Smooth muscle cell of the brain vasculature (primary cell): ENCODE data around the gene DPH3.
"Not testable (repeated sequence)": the region's sequence is repeated elsewhere in the genome, so short reads cannot be mapped to it uniquely, and the experiment has no call there.

Experiments
- DNase-seq: peaks from one replicate; pipeline ENCODE4 v3.0.0-alpha.2; 2012; ENCODE audit warnings: low read depth, low spot score

Gene DPH3

DNA sequence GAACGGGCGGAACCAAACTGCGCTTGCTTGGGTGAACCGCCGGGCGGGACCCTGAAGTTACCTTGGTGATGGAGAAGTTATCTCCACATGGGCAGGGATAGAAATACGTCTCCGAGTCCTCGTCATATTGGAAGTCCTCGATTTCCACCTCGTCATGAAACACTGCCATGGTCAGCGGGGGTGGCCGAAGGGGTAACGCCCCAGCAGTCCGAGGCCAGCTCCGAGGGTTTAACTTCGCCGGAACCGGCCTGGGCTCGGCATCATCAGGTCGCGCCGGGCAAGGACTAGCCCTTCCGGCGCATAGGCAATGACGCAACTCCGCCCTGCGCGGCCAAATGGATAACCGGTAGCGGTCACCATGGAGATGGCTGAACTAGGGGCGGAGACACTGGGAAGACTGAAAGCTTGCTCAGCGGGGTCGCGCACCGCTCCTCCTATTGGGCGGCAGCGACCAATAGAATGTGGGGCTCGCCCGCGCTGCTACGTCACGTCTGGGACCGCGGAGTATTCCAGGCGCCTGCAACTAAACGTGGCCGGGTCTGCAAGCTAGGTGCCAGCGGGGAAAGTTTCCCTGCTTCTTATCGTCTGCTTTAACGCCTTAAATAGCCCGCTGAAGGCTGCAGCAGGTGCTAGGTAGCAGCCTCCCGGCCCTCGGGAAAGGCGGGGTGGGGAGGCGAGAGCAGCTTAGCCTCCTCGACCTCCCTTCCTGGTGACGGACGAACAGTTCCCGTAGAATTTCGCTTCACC lies at the start of gene DPH3, which contains the start of gene OXNAD1:
DPH3 (minus strand) TSS at position 236 of the 747 bp plus-strand sequence; CDS start at position 169, 67 bp downstream.
OXNAD1 (plus strand) TSS at position 505 of the 747 bp plus-strand sequence. CDS start 5,741 bp downstream, outside the sequence.
- peak; percentile 99 for DNase-seq

DNA sequence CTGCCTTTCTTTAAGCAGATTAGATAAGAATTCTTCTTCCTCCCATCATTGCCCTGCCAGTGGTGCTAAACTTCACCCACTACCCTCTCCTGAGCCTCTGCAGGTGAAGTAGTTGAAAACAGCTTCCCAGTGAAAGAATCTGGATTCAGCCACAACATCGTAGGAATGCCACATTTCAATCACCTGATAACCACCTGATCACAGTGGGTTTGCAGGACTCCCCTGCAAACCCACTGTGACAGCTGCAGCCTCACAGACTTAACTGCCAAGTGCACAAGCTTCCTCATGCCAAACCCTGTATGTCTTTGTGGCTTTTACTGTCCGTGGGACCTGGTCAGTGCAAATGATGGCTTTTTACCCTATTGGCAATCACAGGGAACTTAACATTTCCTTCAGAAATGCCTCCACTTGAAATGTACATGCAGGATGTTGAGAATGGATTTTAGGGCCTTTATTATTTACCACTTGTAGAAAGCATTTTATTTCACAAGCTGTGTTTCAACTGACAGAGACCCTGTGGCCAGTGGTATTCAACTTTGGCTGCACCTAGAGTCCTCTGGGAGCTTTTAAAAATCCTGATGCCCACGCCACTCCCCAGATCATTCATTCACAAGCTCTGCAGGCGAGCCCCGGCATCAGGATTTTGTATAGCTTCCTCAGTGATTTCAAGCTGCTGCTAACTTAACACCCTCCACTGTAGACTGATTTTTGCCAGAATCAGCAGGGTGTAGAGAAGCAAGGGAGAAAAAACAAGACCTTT lies 49.3 kb upstream of the DPH3 start:
- DNase-seq, result no peak

DNA sequence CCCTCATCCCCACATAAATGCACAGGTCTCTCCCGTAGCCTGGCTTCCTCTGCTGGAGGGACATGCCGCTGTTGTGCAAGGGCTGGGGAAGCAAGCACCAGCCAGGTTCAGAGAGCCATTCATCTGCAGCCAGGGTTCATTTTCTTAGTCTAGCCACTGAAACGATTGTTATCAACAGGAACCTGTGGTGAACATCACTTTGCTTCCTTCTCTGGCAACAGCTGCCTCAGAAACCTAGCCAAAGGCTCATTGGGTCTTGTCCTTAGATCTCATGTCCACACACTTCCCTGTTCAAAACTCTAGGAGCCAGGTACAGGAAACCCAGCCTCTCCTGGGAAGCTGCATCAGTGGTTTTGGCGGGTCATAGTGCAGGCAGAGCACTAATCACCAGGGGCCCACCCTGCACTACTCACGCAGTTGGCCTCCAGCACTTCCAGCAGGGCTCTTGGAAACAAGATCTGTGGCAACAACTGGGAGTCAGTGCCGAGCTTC lies 47.3 kb upstream of the DPH3 start:
- no peak for DNase-seq

DNA sequence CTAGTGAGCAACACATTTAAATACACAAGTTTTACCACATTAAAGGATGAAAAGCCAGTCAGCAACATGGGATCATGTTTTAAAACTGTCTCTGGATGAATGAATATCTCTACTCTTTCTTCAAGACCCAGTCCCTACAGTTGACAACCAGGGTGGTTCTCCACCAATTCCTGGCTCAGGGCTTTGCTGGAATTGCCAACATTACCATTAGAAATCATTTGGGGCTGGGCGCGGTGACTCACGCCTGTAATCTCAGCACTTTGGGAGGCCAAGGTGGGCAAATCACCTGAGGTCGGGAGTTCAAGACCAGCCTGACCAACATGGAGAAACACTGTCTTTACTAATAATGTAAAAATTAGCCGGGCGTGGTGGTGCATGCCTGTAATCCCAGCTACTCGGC lies 45.7 kb upstream of the DPH3 start:
- not testable (repeated sequence) for DNase-seq

DNA sequence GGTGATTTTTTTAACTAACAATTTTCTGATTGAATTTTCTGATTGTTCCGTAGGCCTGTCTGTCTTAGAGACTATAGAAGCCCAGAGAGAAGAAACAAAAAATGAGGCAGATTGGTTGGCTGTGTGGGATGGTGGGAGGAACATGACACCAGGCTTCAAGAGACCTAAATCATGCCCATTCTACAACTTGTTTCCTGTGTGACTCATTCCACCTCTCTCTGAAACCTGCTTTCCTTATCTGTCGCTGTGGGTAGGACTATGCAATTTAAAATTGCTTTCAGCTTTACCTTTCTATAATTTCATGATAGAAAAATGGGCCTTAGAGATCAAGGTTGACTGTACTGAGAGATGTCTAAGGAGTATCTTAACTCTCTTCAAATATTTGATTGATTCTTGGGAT lies 44.8 kb upstream of the DPH3 start:
- DNase-seq, result no peak

DNA sequence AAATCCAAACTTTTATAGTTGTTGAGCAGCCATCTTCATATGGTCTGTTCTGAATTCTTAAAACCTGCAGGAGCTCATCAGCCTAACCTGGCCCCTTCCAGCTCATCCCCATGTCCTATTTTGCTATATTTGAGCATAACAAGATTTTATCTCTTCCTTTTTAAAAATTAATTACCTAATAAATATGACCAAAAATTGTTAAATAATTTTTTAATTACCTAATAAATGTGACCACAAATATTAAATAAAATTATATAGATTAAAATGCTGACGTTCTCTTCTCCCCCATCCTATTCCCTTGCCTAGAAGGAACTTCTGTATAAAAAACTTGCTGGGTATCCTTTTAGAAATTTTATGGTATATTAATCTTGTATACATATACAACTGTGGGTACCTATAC lies 44.0 kb upstream of the DPH3 start:
- no peak for DNase-seq

DNA sequence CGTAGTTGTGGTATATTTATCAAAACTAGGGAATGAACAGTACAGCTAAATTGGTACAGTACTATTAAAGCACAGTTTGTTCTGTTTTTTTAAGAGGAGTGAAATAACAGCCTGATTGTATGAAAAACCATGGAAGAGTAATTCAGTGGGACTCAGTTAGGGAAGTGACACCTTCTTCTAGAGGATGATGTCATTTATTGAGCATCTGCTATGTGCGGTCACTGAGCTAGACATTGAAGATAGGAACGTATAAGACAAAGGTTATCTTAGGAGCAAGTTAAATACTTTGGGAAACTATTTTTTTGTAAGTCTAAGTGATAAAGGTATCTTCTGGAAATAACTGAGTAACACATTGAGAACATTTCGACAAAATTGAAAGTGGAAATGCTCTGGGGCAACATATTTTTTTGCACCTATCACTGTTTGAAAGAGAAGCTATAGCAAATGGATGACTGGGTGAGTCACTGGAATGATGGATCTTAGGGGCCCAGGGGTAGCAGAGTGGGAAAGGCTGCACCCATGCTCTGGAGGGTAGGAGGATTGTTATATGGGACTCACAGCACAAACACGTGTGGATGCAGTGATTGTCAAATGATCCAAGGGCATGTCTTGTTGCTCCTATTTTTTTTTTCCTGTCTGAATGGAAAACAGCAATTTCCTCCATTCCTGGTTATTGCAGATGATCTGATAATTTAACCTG lies 43.2 kb upstream of the DPH3 start:
- DNase-seq, result no peak

DNA sequence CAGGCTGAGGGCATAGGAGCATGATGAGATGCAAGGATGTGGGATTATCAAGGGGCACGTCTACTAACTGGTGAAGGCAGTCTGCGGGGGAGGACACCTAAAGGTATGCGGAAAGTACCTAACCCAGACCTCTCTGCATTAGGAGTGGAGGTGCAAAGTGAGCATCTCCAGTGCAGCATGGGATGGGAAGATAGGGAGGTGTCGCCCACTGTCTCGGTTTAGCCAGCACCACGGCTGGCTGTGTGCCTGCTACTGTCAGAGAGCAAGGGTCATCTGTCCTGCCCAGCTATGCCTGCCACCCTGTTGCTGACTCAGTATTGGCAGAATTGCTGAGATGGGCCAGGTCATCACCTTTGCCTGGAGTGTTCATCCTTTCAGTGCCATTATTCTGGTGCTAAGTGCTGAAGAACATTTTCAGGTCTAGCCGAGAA lies 40.4 kb upstream of the DPH3 start:
- DNase-seq, result no peak

DNA sequence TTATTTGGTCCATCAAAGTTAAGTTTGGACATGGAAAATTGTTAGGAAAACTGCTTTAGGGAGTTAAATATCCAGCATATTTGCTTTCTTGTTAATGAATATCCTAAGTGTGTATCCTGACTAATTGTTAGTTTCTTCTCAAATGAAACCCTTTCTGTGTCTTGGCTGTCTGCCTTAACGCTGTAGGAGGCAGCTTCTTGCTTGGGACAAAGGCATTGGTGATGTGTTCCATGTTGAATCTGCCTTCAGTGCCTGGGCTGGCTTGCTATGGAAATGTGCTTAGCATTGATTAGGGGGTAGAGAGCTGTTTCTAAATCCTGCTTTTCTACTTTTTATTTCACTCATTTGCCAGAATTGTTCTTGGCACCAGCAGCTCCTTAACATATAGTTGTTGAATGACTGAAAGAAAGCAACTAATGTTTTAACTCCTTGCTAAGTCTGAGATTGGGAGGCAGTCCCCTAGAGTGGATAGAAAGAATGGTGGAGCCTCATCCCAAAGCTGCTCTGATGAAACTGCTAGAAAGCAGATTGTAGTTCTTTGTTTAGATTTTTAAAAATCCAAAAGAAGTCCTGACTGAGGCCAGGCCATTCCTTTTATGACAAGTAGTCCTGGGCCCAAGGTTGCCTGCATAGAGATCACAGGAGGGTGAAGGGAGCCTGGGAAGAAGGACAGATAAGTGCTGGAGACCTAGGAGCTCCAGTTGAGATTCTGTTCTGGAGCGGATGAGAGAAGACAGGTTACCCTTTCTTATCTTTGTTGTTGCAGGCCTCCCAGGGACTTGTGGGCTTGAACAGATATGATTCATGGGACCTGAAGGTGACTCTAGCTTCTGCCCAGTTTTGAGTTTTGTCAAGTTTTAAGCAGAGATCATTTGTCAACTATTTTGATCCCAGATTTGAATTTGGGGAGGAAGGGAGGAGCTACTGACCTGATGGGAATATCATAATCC lies 39.6 kb upstream of the DPH3 start:
- DNase-seq, result no peak

DNA sequence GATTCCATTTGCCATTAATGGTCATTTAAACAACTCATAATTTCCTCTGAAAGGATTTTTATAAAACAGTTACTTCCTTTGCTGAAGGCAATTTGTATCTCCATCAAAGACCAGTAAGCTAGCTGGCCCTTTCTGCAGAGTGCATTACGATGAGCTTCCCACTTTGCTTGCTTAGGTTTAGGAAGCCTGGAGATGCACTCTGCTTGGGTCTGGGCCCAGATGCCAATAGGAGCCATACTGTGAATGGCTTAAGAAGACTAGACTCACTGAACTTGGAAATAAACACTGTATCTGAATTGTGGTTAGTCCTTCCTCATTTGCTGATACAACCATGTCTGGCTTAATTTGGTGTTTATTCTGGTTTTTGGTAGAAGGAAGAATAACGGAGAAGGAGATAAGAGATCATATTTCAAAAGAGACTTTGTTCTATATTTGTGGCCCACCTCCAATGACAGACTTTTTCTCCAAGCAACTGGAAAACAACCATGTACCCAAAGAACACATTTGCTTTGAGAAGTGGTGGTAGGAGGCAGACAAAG lies 38.4 kb upstream of the DPH3 start:
- no peak for DNase-seq

DNA sequence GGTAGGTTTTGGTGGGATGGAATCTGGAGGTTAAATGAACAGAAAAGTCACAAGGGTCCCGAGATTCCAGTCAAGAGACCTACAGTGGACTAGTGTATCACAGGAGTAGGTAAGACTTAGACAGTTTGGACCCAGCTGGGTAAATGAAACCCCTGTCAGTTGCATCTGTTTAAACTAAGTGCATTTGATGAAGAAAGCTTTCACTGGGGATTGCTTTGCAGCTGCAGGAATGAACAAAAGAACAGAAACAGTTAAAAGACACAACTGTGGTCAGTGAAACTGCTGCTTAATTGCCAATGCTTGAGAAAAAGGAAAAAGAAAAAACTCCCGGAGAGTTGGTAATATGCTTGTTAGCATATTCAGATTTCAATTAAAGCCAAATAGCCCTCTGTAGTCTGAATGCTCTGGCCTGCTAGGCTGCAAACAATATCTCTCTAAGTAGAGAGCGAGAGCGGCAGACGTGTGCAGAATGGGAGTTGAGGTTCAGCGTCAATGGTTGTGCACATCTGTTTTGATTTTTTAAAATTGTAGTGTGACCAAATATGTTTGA lies 37.4 kb upstream of the DPH3 start:
- no peak for DNase-seq

DNA sequence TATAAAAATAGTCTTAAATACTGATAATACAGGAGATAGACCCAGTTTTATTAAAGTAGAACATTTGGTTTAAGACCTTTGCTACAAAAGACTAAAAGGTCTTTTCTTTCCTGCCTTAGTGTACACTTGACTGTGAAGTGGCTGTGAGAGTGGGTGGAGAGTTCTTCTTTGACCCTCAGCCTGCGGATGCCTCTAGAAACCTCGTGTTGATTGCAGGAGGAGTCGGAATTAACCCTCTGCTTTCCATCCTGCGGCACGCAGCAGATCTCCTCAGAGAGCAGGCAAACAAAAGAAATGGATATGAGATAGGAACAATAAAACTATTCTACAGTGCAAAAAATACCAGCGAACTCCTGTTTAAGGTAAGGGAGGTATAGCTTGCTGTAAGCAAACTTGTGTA lies 36.8 kb upstream of the DPH3 start:
- no peak for DNase-seq

DNA sequence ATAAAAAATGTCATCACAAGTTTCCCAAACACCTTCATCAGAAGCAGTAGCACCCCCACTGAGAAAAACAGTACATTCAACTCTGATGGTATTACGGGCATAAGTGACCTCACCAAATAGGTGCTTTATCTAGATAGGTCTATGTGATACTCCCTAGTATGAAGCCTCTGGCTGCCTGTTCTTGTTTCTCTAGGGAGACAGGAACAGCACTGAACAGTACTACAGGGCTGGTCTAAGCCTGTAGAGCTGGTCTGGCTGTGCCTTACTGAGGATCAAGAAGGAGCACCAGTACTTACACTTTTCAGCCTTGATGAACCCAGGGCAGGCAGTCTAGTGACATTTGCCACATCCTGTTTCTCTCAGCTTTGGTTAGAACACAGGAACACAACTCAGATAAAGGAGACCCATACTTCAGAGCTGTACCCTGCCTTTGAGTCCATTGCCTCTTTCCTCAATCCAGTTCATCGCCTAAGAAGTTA lies 36.2 kb upstream of the DPH3 start:
- DNase-seq, result no peak

DNA sequence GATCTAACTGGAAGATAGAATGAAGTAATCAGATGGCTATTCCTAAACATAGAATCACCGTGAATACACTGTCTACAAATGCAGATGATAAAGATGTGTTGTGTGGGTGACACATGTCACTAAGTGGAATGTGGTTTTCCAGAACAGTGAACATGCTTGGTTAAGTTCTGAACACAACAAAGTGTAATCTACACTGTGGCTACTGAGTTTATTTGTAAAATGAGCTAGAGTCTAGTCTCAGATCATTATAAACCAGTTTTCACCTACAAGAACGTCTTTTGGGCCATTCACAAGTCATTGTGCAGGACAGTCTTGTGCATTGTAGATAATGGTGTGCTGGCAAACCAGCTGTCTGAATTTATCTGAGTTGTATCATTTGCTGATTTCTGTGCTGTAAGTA lies 35.6 kb upstream of the DPH3 start:
- no peak for DNase-seq

DNA sequence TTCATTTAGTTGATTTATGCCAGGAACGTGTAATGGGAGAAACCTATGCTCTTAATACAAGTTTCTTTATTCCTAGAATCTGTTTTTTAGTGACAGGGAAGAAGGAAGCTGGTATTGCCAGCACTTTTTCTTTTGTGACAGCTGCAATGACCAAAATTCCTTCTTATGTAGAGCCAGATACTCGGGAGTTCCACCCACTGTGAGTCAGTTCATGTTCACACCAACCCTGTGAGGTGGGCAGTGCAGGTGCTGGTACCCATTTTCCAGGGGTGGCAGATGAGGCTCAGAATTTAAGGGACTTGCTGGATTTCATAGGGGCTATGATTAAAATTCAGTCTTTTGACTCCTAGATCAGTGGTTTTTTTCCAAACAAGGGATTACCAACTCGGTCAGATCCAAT lies 35.0 kb upstream of the DPH3 start:
- DNase-seq, result no peak

DNA sequence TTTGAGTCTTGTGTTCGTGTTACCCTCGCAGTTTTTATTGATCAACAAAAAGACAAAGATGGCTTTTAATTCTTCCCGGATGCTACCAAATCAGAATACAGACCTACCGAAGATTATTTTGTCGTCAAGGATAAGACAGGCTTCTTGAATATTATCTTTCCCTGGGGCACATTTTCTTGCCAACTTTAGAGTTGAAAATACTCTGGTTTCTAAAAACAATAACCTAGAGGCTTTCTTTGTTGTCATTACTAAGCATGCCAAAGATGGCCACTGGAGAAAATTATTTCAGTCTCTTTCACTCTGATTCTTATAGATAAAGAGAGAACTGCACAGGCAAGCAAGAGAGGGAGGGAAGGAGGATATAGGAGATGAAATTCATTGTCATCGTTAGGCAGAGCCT lies 34.1 kb upstream of the DPH3 start:
- DNase-seq, result no peak

DNA sequence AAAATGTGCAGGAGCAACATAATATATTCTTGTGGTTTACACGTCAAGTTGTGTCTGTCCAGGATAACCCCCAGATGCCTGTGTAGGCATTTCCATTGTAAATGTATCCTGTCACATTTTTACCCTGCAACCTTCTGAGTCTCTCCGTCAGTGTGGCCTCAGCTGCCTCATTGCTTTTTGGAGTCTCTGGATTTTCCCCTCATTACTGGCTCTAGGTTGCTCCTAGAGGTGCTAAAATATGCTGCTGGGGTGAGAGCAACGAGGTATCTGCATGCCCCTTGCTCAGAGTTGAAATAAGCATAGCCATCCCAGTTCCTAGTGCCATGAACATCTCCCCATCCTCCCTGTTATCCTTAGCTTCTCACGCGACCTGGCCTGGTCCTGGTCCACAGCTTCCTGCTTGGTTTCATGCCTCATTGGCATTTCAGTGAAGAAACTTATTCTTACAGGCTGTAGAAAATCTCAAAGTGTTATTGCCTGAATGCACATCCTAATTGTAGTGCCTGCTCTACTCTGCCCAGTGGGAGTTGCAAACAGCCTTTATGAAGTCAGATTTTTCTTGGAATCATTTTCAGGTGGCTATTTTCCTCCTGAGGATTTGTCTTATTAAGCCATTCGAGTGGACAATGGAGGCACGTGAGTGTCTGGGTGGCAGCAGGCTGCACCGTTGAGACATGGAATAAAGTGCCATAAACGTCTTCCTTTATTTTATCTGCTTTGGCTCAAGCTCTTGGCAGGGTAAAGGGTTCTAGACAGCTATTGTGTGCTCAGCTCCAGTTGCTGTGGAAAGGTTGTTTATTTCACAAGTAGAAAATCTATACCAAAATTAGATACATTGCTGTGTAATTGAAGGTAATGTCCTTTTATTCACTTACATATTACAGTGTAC lies 33.5 kb upstream of the DPH3 start:
- no peak for DNase-seq

DNA sequence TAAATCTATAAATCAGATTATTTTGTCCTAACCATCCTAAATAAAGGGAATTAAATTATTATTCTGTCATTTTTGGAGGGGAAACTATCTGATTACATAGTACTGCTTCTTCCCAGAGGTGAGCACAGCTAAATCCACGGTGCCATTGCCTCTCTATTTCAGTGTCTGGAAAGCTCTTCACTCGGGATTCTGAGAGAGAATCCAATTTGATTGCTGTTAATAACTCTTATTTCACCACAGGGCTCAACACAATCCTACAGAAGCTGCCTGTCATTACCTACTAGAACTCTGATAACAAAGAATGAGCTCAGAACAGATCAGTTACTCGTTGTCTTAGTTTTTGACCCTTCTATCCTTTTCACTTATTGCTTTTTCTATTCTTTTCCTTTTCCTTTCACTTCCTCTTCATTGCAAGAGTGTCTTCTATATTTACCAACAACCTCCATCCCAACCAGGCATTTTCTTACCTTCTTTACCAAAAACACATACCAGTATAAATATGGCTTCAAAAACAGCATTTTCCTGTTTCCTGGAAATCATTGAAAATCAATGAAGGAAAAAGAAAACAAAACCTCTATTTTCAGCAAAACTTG lies 30.7 kb upstream of the DPH3 start:
- DNase-seq, result no peak

DNA sequence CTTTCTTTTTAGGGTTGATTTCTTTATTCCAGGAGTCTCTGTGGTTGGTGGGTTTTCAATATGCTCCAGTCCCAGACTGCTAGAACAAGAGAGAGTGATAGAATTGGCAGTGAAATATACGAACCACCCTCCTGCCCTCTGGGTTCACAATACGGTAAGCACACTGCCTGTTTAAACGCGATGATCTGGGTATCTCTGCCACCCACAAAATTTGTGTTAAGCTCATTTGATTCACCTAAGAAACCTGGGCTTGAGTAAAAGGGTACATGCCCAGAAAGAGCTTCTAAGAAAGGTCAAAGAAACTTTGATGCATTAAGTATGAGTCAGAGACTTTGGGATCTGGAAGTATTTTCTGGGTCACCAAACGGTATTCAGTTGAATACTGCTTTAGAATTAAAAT lies 30.1 kb upstream of the DPH3 start:
- no peak for DNase-seq
